ENCODE measurements around the gene TSHZ2.

Gene TSHZ2

GRCh38 chr20:53390770-53391169, 418.6 kb downstream of the TSHZ2 start:
- H4K20me1 ChIP-seq (ENCODE audit: insufficient read depth, low read length), result no peaks in the 10 kb centered on the region
- H3K36me3 ChIP-seq (ENCODE audit: insufficient read depth, low read length), result no peaks in the 10 kb centered on the region
- H3K4me1 ChIP-seq (ENCODE audit: insufficient read depth, low read length, severe bottlenecking), result no peaks in the 10 kb centered on the region
- no peaks in the 10 kb centered on the region for H3K27me3 ChIP-seq (ENCODE audit: insufficient read depth, low read length)
- no peak overlapping the region for H2AFZ ChIP-seq (ENCODE audit: low read length)
- no peaks in the 10 kb centered on the region for H3F3A ChIP-seq (ENCODE audit: insufficient read depth, low read length)
- no peaks in the 10 kb centered on the region for H3K9me3 ChIP-seq (ENCODE audit: low read length)
- no peaks in the 10 kb centered on the region for H3K79me2 ChIP-seq (ENCODE audit: insufficient read depth, low read length)
- H3K27ac ChIP-seq (ENCODE audit: low read depth, low read length, poor library complexity, severe bottlenecking), result no peak overlapping the region
- H3K4me2 ChIP-seq (ENCODE audit: low read length), result no peak overlapping the region
- no peak overlapping the region for H3K9ac ChIP-seq (ENCODE audit: low read length)
- H3K9me2 ChIP-seq (ENCODE audit: low read depth, low read length), result no peaks in the 10 kb centered on the region
- H3K4me3 ChIP-seq (ENCODE audit: low read depth, low read length, poor library complexity, severe bottlenecking), result no peak overlapping the region
- TF ChIP-seq CTCF (IDR thresholded peaks at IDR 0.05; ENCODE audit: low read length) (no peak), EZH2 (IDR thresholded peaks at IDR 0.05; ENCODE audit: borderline replicate concordance, low read length) (no peak)

GRCh38 chr20:53394433-53394832, 422.3 kb downstream of the TSHZ2 start:
- H2AFZ ChIP-seq (ENCODE audit: low read length), result no peak overlapping the region
- H3K36me3 ChIP-seq (ENCODE audit: insufficient read depth, low read length), result no peaks in the 10 kb centered on the region
- TF ChIP-seq EZH2 (IDR thresholded peaks at IDR 0.05; ENCODE audit: borderline replicate concordance, low read length) (no peak), CTCF (IDR thresholded peaks at IDR 0.05; ENCODE audit: low read length) (no peak)
- no peaks in the 10 kb centered on the region for H3K9me3 ChIP-seq (ENCODE audit: low read length)
- H3K4me2 ChIP-seq (ENCODE audit: low read length), result no peak overlapping the region
- H3K4me1 ChIP-seq (ENCODE audit: insufficient read depth, low read length, severe bottlenecking), result no peaks in the 10 kb centered on the region
- H3K4me3 ChIP-seq (ENCODE audit: low read depth, low read length, poor library complexity, severe bottlenecking), result no peak overlapping the region
- no peaks in the 10 kb centered on the region for H3K79me2 ChIP-seq (ENCODE audit: insufficient read depth, low read length)
- no peaks in the 10 kb centered on the region for H4K20me1 ChIP-seq (ENCODE audit: insufficient read depth, low read length)
- H3F3A ChIP-seq (ENCODE audit: insufficient read depth, low read length), result no peaks in the 10 kb centered on the region
- no peaks in the 10 kb centered on the region for H3K9me2 ChIP-seq (ENCODE audit: low read depth, low read length)
- H3K9ac ChIP-seq (ENCODE audit: low read length), result no peak overlapping the region
- no peak overlapping the region for H3K27ac ChIP-seq (ENCODE audit: low read depth, low read length, poor library complexity, severe bottlenecking)
- no peaks in the 10 kb centered on the region for H3K27me3 ChIP-seq (ENCODE audit: insufficient read depth, low read length)

- Histone ChIP-seq H3K27me3 (ENCODE audit: insufficient read depth, low read length) (no peaks in the 10 kb centered on the region), H3K9me2 (ENCODE audit: low read depth, low read length) (no peaks in the 10 kb centered on the region), H3K36me3 (ENCODE audit: insufficient read depth, low read length) (no peaks in the 10 kb centered on the region), H3K4me1 (ENCODE audit: insufficient read depth, low read length, severe bottlenecking) (no peaks in the 10 kb centered on the region), H2AFZ (ENCODE audit: low read length) (no peak overlapping the region), H3K4me2 (ENCODE audit: low read length) (no peak overlapping the region), H3K9ac (ENCODE audit: low read length) (no peak overlapping the region), H3K4me3 (ENCODE audit: low read depth, low read length, poor library complexity, severe bottlenecking) (no peak overlapping the region), H3K79me2 (ENCODE audit: insufficient read depth, low read length) (no peaks in the 10 kb centered on the region), H4K20me1 (ENCODE audit: insufficient read depth, low read length) (no peaks in the 10 kb centered on the region), H3F3A (ENCODE audit: insufficient read depth, low read length) (no peaks in the 10 kb centered on the region), H3K27ac (ENCODE audit: low read depth, low read length, poor library complexity, severe bottlenecking) (no peak overlapping the region), H3K9me3 (ENCODE audit: low read length) (no peaks in the 10 kb centered on the region)
- TF ChIP-seq EZH2 (IDR thresholded peaks at IDR 0.05; ENCODE audit: borderline replicate concordance, low read length) (no peak), CTCF (IDR thresholded peaks at IDR 0.05; ENCODE audit: low read length) (no peak)
Observed at GRCh38 chr20:53395188-53395923, 423.2 kb downstream of the TSHZ2 start.

Measured in OCI-LY1 (cell line).